Fibroblast of peridontal ligament (primary cell): ENCODE results near the gene SREK1.
"Not testable (repeated sequence)": the region's sequence is repeated elsewhere in the genome, so short reads cannot be mapped to it uniquely, and the experiment has no call there.

Source experiments
- DNase-seq: peaks from one replicate; pipeline ENCODE4 v3.0.0-alpha.2; 2010; ENCODE audit errors: extremely low read depth

The SREK1 gene

GRCh38 chr5:66222455-66222854 lies 78.4 kb downstream of the SREK1 start:
- no peak for DNase-seq

GRCh38 chr5:66222896-66223295 lies 78.8 kb downstream of the SREK1 start:
- DNase-seq: not testable (repeated sequence)

GRCh38 chr5:66223637-66224036 lies 79.5 kb downstream of the SREK1 start:
- DNase-seq: peak; percentile 12

GRCh38 chr5:66224274-66224673 lies 80.2 kb downstream of the SREK1 start:
- DNase-seq: no peak

GRCh38 chr5:66224773-66225553 lies 80.9 kb downstream of the SREK1 start:
- no peak for DNase-seq

GRCh38 chr5:66230551-66230950 lies 86.5 kb downstream of the SREK1 start:
- DNase-seq: no peak

GRCh38 chr5:66231508-66231907 lies 87.4 kb downstream of the SREK1 start:
- DNase-seq: no peak

- no peak for DNase-seq
Measured at GRCh38 chr5:66232275-66232674, 88.2 kb downstream of the SREK1 start.

GRCh38 chr5:66232706-66233445 lies 88.8 kb downstream of the SREK1 start:
- DNase-seq: no peak
